Measurements from ENCODE around the gene DELE1. TPM values are rescaled to one million over a fixed set of nuclear protein-coding genes. Genes with fewer than 3 reads are reported as not detected.
"Not testable (repeated sequence)": the region's sequence is repeated elsewhere in the genome, so short reads cannot be mapped to it uniquely, and the experiment has no call there.

Gene DELE1
- total RNA-seq, 1 donor from 2014 or later, result 61.3 TPM

DNA sequence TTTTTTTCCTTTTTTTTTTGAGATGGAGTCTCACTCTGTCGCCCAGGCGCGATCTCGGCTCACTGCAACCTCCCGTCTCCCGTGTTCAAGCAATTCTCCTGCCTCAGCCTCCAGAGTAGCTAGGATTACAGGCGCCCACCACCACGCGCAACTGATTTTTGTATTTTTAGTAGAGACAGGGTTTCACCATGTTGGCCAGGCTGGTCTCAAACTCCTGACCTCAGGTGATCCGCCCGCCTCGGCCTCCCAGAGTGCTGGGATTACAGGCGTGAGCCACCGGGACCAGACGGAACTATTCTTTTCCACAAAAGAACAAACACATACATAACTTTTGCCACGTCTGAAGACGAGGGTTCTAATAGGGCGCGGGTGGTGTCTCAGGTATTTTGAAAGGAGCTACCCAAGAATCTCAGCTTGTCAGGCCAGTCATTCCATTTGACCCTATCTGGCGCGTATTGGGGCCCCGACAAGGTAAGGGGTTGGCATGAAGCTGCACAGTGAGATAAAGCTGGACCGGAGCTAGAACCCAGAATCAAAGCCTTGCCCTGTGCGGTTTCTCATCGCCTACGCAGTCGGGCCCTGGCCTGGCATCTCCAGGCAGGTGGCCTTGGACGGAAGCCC, 734 bp upstream of the DELE1 start:
- not testable (repeated sequence) for DNase-seq (ENCODE audit: low read depth, low spot score)

DNA sequence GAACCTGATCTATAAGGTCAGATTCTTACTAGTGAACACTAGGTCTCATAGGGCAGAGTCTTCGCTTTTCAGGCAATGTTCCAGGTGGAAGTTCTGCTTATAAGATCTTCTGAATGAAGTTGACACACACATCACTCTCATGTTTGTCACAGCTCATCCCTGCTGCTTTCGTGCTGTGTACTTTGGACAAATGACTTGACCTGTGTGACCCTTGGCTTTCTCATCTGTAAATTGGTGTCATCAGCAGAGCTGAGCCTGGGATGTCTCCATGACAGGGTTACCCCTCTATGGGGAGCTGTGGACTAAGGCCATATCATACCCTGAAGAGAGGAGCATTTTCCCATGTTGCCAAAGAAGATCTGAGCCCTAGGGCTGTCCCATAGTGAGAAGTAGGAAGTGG, 2.8 kb downstream of the DELE1 start:
- DNase-seq (ENCODE audit: low read depth, low spot score), result no peak

DNA sequence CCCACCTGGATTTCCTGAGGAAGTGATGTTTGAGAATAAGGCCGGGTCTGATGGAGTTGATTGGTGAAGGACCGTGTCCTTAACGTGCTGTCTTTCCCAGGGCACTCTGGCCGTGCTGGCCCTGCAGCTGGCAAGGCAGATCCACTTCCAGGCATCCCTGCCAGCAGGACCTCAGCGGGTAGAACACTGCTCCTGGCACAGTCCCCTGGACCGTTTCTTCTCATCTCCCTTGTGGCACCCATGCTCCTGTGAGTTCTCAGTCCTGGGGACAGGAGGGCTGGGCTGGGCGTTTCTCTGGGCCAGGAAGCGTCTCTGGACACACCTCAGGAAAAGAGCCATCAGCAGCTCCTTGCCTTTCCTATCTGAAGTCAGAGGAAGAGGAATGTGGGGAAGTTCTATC, 4.4 kb downstream of the DELE1 start:
- DNase-seq (ENCODE audit: low read depth, low spot score), result no peak

DNA sequence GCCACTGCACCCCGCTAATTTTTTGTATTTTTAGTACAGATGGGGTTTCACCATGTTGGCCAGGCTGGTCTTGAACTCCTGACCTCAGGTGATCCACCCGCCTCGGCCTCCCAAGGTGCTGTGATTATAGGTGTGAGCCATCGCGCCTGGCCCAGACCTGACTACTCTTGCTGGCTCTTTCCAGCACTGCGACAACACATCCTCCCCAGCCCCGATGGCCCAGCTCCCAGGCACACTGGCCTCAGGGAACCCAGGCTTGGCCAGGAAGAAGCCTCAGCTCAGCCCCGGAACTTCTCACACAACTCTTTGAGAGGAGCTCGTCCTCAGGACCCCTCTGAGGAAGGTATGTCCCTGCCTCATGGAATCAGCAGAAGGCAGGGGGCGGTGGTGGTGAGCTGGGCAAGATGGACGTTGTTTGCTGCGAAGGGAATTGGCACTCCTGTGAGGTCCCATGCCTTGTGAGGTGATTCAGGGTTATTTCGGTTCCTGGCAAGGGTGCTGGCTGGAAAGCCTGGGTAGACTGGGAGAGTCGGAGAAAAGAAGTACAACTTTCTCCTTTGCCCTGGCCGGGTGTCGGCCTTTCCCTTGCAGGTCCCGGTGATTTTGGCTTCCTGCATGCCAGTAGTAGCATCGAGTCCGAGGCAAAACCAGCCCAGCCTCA, 5.9 kb downstream of the DELE1 start:
- no peak for DNase-seq (ENCODE audit: low read depth, low spot score)

DNA sequence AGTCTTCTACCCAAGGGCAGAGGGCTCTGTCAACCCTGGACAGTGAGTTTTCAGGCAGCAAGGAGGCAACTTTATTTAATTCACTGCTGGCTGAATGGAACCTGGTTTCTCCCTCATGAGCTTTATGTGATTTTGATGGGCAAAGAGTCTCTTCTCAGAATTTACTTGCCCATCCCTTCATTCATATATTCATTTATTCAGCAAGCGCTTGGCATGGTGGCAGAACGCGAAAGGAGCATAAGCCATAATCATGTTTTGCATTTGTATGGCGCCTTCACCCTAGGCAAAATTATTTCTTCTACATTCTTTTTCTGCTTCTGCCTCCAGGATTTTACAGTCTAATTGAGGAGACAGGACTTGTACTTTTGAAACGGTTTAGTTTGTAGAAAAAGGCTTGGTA, 8.0 kb downstream of the DELE1 start:
- no peak for DNase-seq (ENCODE audit: low read depth, low spot score)

DNA sequence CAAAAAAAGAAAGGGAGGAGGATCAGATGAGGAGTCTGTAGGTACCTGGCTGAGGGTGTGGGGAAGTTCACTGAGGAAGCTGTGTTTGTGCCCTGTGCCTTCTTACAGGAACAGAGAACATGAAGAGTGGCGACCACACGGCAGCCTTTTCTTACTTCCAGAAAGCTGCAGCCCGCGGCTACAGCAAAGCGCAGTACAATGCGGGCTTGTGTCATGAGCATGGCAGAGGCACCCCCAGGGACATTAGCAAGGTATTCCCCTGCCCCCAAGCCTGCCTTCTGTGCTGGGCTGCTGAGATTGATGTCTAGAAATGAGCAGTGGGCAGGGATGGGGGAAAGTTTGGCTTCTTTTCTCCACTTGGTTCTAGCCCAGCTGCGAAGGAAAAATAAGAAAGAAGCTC, 9.5 kb downstream of the DELE1 start:
- DNase-seq (ENCODE audit: low read depth, low spot score), result no peak

DNA sequence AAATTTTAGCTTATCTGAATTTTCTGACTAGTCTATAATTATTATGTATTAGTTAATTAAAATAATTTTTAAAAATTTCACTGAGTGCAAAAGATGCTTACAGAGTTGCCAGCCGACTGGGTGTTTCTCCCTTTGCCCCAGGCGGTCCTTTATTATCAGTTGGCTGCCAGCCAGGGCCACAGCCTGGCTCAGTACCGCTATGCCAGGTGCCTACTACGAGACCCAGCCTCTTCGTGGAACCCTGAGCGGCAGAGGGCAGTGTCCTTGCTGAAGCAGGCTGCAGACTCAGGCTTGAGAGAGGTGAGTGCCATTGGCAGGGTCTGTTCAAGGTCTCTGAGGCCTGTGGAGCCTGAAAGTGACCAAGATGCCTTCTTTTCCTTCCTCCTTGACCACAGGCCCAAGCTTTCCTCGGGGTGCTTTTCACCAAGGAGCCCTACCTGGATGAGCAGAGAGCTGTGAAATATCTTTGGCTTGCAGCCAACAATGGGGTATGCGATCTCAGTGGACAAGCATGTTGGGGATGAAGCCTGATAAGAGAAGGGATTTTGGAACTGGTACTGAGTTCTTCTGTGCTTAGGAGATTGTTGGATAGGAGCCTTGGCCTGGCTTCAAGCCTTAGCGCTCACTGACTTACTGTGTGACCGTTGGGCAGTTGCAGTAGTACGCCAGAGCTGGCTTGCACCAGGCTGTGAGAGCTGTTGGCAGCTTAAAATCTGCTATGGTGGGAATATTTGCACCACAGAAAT, 10.6 kb downstream of the DELE1 start:
- DNase-seq (ENCODE audit: low read depth, low spot score), result no peak

DNA sequence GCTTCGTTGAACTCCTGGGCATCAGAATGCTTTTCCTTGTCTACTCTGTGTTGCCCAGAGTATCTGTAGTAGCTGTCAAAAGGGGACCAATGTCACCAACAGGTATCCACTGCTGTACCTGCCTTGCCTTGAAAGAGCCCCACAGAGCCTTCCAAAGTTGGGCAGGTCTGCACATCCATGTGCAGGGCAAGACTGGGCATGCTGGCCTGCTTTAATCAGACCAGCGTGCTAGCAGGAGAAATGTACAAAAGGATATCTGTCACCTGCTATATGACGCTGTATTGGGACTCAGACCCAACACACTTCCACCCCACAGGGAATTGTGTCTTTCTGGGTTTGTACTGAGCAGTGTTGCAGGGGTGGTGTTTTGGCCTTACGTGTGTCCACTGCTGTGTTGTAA, 11.9 kb downstream of the DELE1 start:
- DNase-seq (ENCODE audit: low read depth, low spot score), result no peak

DNA sequence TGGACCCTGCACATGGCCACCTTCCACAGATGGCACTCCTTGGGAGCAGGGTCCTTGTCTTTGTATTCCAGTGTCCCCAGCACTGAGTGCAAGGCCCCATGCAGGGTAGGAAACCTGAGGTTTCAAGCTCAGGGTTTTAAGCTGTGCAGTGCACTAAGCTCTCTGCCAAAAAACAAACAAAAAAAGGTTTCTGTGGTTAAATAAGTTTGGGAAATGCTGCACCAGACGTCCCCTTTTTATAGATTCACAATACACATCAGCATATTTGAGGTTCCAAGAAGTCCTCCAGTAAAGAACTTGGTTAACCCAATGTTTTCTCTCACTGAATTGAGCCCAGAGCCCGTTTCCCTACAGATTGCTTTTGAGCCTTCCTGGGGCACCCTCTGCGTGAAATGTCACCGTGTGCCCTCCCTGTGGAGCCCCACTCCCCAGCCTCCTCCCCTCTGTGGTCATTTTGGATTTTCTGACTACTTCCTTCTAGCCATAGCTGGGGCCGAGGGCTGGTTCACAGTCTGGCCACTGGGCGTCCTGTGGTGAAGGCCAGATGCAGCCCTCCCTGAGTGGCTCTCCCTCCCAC, 17.1 kb downstream of the DELE1 start:
- no peak for DNase-seq (ENCODE audit: low read depth, low spot score)

DNA sequence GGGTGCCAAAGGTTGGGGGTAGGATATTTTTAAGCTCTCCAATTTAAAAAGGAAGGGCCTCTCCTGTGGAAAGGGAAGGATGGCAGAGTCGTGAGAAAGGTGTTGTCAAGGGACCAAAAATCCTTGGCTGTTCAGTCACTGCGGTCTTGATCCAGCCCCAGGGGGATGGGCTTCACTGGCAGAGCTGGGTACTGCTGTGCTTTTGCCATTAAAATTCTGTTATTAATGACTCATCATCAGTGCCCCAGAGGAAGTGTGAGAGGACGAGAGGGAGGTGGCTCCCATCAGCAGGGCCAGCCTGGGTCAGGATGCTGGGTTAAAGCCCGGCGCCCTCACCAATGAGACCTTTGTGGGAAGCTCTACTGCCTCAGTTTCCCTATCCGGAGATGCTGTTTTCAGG, 17.6 kb downstream of the DELE1 start:
- no peak for DNase-seq (ENCODE audit: low read depth, low spot score)

DNA sequence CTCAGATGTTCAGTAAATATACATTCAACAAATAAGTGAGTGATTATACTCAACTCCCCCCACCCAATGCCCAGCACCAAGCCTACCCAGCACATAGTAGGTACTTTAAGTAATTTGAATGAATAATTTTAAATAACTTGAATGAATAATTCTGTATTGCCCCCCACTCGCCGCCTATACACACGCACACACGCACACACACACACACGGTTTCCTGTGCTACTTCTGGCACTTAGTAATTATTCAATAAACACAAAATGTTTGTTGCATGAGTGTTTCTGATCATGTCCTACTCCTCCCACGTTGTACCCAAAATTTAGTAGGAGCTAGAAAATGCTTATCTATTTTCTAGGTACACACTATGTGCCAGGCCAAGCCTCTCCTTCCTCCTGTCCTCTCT, 18.1 kb downstream of the DELE1 start:
- DNase-seq (ENCODE audit: low read depth, low spot score), result no peak

DNA sequence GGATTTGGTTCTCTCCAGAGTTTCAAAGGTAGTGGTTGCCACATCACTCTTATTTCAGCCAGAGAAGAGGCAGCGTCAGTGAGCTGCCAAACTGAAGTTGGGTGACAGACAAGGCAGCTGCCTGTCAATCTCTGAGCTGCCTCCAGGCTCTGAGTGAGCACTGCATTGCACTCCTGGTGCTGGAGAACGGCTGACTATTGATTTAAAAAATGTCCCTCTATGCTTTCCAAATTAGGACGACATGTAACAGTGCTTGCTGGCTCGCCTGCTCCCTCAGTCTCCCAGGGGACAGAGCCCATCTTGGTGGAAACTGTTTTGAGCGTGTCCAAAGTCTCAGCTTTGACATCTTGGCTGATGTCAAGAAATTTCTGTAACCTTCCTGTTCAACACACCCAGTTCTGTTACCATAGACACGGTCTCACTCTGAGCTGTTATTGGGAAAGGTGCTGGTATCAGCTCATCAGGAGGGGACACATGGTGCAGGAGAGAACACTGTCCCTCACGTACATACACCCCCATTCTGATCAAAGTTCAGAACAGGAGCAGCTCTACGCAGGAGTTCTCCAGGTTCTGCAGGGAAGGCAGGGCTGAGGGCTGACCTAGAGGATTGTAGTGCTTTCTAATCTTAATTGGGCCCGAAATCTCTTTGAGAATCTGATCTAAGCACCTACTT, 18.6 kb downstream of the DELE1 start:
- no peak for DNase-seq (ENCODE audit: low read depth, low spot score)

DNA sequence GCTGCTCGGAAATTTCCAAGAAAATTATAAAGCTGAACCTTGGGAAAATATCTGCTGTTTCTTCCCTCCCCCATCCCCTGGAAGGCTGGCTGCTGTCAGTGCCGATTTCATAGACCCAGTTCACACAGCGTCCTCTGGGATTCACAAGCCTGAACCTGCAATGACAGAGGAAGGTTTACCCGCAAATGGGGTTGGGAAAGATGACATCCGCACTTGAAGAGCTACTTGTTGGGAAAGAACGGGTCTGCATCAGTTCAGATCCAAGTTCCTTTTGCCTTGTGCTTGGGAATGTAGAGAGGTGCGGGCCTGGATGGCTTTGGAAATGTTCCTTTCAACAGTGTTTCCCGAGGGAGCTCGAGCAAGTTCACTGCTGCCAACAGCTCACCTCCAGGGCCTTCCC, 20.4 kb downstream of the DELE1 start:
- no peak for DNase-seq (ENCODE audit: low read depth, low spot score)

DNA sequence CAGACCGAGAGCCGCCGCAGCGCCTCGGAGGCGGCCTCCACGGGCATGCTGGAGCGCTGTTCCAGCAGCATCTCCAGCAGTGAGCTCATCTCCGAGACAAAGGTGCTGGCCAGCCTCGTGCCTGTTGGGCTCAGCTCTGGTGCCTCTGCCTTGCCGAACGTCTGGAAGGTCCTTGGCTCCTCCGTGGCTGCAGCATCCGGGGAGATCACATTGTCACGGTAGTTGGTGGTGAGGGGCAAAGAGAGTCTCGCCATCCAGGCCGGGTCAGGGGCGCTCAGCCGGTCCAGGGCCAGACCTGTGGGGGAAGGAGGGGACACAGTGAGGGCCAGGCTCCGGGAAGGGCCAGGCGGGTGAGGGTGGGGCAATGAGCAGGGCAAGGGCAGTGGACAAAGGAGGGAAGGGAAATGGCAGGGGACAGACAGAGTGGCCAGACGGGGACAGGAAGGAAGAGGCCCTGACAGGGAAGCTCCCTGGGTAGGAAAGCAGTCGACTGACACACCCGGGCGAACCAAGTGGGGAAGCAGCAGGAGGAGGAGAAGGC, 21.9 kb downstream of the DELE1 start:
- no peak for DNase-seq (ENCODE audit: low read depth, low spot score)

DNA sequence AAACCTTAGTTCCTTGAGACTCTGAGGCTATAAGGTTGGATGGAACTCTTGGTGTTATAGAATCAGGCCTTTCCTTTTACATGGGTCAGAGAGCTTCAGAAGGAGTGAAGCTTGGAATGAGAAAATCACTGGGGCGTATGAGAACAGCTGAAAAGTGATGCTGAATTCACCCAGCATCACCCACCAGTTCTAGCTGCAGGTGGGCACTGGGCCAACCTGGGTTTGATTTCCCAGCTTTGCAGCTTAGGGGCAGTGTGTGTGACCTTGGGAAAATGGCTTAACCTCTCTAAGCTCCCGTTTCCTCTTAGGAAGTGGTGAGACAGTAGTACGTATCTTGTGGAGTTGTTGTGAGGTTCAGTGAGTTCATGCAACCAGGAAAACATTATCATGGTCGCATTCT, 23.6 kb downstream of the DELE1 start:
- DNase-seq (ENCODE audit: low read depth, low spot score), result no peak

DNA sequence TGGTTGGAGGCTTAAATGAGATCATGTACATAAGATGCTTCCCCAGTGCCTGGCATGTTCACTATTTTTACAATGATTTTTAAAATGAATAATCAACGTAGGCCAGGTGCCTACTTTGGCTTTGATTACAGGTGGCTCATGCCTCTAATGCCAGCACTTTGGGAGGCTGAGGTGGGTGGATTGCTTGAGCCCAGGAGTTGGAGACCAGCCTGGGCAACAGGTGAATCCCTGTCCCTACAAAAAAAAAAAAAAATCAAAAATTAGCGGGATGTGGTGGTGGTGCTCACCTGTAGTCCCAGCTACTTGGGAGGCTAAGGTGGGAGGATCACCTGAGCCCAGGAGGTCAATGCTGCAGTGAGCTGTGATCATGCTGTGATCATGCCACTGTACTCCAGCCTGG, 25.1 kb downstream of the DELE1 start:
- no peak for DNase-seq (ENCODE audit: low read depth, low spot score)

DNA sequence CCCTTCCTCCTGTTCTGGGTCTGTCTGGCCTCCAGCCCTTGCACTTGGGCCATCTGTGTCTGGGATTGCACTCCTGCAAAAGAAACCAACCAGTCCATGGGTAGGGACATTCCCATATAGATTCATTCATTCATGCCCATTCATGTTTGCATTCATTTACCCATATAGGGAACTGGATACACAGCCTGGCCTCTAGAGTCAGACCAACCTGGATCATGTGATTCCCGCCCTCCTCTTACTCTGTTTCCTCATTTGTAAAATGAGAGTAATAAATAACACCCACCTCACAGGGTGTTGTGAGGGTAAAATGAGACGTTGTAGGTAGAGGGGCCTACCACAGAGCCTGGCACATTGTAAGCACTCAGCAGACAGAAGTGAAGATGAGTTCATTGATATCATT, 25.8 kb downstream of the DELE1 start:
- DNase-seq (ENCODE audit: low read depth, low spot score), result no peak

DNA sequence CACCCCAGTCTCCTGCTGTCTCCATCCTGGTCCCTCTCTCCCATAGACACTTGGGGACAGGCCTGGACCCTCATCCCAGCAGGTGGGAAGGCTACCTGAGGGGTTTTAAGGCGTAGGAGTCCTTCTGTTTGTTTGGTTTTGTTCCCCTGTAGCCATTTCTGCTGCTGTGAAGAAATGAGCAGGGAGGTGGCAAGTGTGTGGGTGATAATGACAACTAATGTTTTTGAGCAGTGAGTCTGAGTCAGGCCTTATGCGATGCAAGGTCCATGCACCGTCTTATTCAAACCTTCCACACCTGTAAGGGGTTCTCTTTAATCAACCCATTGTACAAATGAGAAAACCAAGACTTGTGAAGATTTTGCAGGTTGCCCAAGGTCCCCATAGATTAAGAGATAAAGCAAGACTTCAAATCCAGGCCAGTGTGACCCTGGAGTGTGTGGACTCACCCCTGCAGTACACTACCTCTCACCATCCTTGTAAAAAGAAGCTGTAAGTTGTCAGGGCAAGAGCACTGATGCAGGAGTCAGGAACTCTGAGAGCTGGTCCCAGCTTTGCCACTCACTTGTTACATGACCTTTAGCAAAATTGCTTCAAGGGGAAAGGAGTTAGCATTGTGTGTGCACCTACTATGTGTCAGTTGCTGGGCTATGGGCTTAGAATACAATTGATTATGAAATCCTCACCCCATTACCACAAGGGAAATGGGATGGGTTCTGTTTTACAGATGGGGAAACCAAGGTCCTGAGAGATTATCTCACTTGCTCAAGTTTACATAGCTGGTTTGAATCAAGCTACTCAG, 26.7 kb downstream of the DELE1 start:
- no peak for DNase-seq (ENCODE audit: low read depth, low spot score)

DNA sequence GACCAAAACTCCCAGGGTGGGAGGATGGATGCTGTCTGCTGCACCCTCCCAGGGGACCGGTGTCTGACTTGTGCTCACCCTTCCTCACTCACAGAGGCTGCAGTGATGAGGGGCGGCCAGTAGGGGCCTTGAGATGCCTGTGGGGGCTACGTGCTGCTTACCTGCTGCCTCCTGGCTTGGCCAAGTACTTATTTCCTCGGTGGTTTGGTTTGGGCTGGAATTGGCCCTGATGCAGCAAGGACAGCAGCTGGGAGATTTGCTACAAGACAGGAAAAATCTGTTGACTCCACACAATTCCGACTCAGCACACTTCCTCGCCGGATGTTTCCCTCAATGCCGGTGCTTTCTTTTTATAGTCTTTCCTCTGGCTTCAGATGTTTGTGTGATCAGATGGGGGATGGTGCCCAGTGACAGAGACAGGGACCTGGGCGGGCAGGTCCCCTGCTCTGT, 27.7 kb downstream of the DELE1 start:
- no peak for DNase-seq (ENCODE audit: low read depth, low spot score)

DNA sequence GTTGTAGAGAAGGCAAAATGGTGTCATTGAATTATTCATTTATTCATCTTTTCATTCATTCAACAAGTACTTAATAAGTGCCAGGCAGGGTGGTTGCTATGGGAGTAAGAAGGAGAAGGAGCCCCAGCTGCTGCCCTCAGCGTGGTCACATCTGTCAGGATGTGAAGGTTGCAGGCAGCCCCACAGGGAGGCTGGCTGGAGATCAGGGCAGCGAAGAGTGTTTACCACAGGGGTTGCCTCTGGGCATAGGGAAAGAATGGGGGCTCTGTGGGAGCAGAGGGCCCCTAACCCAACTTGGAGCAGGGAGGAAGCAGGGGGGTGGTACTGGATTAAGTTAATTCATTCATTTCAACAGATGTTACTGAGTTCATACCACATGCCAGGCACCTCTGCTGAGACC, 28.3 kb downstream of the DELE1 start:
- no peak for DNase-seq (ENCODE audit: low read depth, low spot score)

DNA sequence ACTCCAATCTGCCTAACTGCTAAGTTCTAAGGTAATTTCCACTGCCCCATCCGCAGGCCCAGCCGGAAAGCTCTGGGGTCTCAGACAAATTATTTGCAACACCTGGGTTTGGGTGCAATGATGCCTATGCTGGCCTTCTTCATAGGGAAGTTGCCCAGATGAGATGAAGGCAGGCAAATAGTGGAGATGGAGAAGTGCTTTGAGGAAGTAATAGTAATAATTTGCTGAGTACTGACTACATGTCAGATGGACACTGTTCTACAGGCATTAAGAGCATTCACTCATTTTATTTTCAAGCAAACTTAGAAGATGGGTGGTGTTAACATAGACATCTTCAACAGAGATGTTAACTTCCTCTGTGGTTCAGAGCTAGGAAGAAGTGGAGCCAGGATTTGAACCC, 30.5 kb downstream of the DELE1 start:
- no peak for DNase-seq (ENCODE audit: low read depth, low spot score)
